Osteoblast (primary cell): ENCODE data around the gene ZFYVE27. TPM values are rescaled to one million over a fixed set of nuclear protein-coding genes. Genes with fewer than 3 reads are reported as not detected.
A peak's percentile ranks its signal among the peaks of the same experiment; 100 is the strongest.

Experiments
- DNase-seq: peaks from one replicate; pipeline ENCODE4 v3.0.0; 2011; ENCODE audit warnings: low spot score, mixed read lengths; ENCODE audit not compliant: insufficient read length; ENCODE audit errors: missing footprints
- H2AFZ ChIP-seq: 2 replicates; pipeline ENCODE4 v1.6.0; 2011; ENCODE audit warnings: mild to moderate bottlenecking, low read length
- H3K27ac ChIP-seq: 2 replicates; pipeline ENCODE4 v1.5.1; 2011; ENCODE audit warnings: mild to moderate bottlenecking, low read depth, low read length, moderate library complexity
- H3K27me3 ChIP-seq: 2 replicates; pipeline ENCODE4 v1.6.0; 2012; ENCODE audit warnings: mild to moderate bottlenecking, control low read depth, inconsistent platforms, low read length, moderate library complexity; ENCODE audit not compliant: insufficient read depth
- H3K36me3 ChIP-seq: 2 replicates; pipeline ENCODE4 v1.5.1; 2011; ENCODE audit warnings: mild to moderate bottlenecking, low read length, control low read depth, moderate library complexity; ENCODE audit not compliant: insufficient read depth
- H3K4me1 ChIP-seq: 2 replicates; pipeline ENCODE4 v1.5.1; 2011; ENCODE audit warnings: mild to moderate bottlenecking, low read length, control low read depth, moderate library complexity; ENCODE audit not compliant: insufficient read depth
- H3K4me2 ChIP-seq: 2 replicates; pipeline ENCODE4 v1.6.0; 2011; ENCODE audit warnings: mild to moderate bottlenecking, low read length; ENCODE audit not compliant: insufficient read depth
- H3K4me3 ChIP-seq: fragments of 200-600 bp; sonication (generic); 3 replicates; pipeline ENCODE4 v1.5.1; 2012; ENCODE audit warnings: mild to moderate bottlenecking, low read length, inconsistent platforms; ENCODE audit not compliant: insufficient read depth
- H3K79me2 ChIP-seq: 2 replicates; pipeline ENCODE4 v1.6.0; 2012; ENCODE audit warnings: mild to moderate bottlenecking, low read length, control low read depth, inconsistent platforms; ENCODE audit not compliant: insufficient read depth
- H3K9me3 ChIP-seq: 2 replicates; pipeline ENCODE4 v1.5.1; 2011; ENCODE audit warnings: low read depth, low read length, control low read depth
- H4K20me1 ChIP-seq: 2 replicates; pipeline ENCODE4 v1.6.0; 2012; ENCODE audit warnings: mild to moderate bottlenecking, low read length, control low read depth; ENCODE audit not compliant: insufficient read depth
- CTCF ChIP-seq: IDR thresholded peaks from 2 replicates; pipeline ENCODE4 v1.5.1; 2011; ENCODE audit warnings: mild to moderate bottlenecking, low read depth, low read length, moderate library complexity; ENCODE audit errors: extremely low read depth
- total RNA-seq: library from RNA; depleted of rRNA; stranded (reverse); fragments of >200 nt; gene quantifications from 2 replicates; pipeline ENCODE4 v1.2.3, GENCODE V29; 2012

The ZFYVE27 gene, protein sequence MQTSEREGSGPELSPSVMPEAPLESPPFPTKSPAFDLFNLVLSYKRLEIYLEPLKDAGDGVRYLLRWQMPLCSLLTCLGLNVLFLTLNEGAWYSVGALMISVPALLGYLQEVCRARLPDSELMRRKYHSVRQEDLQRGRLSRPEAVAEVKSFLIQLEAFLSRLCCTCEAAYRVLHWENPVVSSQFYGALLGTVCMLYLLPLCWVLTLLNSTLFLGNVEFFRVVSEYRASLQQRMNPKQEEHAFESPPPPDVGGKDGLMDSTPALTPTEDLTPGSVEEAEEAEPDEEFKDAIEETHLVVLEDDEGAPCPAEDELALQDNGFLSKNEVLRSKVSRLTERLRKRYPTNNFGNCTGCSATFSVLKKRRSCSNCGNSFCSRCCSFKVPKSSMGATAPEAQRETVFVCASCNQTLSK
- total RNA-seq = 16.5 and 19.9 TPM in 2 replicates

- peaks cover 21% of the 10 kb centered on the region for H4K20me1 ChIP-seq
- no peaks in the 10 kb centered on the region for H3K27me3 ChIP-seq
- H3K4me1 ChIP-seq = peaks cover 17% of the 10 kb centered on the region
- peaks cover 46% of the 10 kb centered on the region for H3K79me2 ChIP-seq
- H2AFZ ChIP-seq = peak within 1 kb of the TSS; percentile 98
- peak within 1 kb of the TSS; percentile 93 for H3K27ac ChIP-seq
- no peaks in the 10 kb centered on the region for H3K9me3 ChIP-seq
- peak within 1 kb of the TSS; percentile 98 for H3K4me2 ChIP-seq
- no peak for TF ChIP-seq CTCF
- H3K4me3 ChIP-seq = peak within 1 kb of the TSS; percentile 99
- H3K36me3 ChIP-seq = peaks cover 23% of the 10 kb centered on the region
- peak; percentile 99 for DNase-seq
Observed at GRCh38 chr10:97736902-97737769, at the start of gene ZFYVE27. Gene ZFYVE27 (plus strand): TSS chr10:97737128. CDS start chr10:97738478, 1,350 bp downstream.

GRCh38 chr10:97687785-97688781, 48.8 kb upstream of the ZFYVE27 start:
- Histone ChIP-seq H2AFZ (peak overlapping the region; percentile 21), H3K4me3 (peak overlapping the region; percentile 36), H3K79me2 (peaks cover 39% of the 10 kb centered on the region)

GRCh38 chr10:97689559-97690020, 47.3 kb upstream of the ZFYVE27 start:
- Histone ChIP-seq H3K4me2 (peak overlapping the region; percentile 10), H4K20me1 (peaks cover 11% of the 10 kb centered on the region), H3K27ac (peak overlapping the region; percentile 96), H3K4me3 (no peak overlapping the region), H3K4me1 (peaks cover 47% of the 10 kb centered on the region), H2AFZ (no peak overlapping the region), H3K36me3 (no peaks in the 10 kb centered on the region), H3K9me3 (no peaks in the 10 kb centered on the region), H3K27me3 (no peaks in the 10 kb centered on the region), H3K79me2 (peaks cover 24% of the 10 kb centered on the region)
- no peak for TF ChIP-seq CTCF
- peak; percentile 92 for DNase-seq

More at GRCh38 chr10:97687785-97688781, 48.8 kb upstream of the ZFYVE27 start:
- TF ChIP-seq CTCF = no peak
- peak; percentile 69 for DNase-seq
- Histone ChIP-seq H3K27ac (peak overlapping the region; percentile 96), H4K20me1 (peaks cover 18% of the 10 kb centered on the region), H3K9me3 (no peaks in the 10 kb centered on the region), H3K36me3 (no peaks in the 10 kb centered on the region), H3K4me1 (peaks cover 61% of the 10 kb centered on the region), H3K4me2 (peak overlapping the region; percentile 67), H3K27me3 (no peaks in the 10 kb centered on the region)
